Measurements from ENCODE around the gene PAXIP1. TPM values are rescaled to one million over a fixed set of nuclear protein-coding genes. Genes with fewer than 3 reads are reported as not detected.

Gene PAXIP1
- total RNA-seq, 1 donor from 2014 or later = 5.0 TPM

DNA sequence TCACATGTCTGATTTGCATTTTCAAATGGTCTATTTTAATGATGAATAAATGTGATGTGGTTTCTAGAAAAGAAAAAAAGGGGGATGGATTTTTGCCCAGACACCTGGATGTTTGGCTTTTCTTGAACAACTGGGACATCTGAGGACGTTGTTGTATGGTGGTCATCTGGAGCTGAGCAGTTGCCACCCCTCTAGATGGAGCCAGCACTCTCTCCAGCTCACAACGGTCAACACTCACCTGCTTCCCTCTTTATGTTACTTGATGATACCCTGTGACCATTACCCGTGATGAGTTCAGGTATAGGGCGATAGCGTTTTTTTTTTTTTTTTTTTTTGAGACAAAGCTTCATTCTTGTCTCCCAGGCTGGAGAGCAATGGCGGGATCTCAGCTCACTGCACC is 30.1 kb upstream of the PAXIP1 start:
- FAIRE-seq = no peak
- H3K4me3 ChIP-seq (ENCODE audit: low read depth, low read length) = no peak overlapping the region
- TF ChIP-seq, protein P1, sequence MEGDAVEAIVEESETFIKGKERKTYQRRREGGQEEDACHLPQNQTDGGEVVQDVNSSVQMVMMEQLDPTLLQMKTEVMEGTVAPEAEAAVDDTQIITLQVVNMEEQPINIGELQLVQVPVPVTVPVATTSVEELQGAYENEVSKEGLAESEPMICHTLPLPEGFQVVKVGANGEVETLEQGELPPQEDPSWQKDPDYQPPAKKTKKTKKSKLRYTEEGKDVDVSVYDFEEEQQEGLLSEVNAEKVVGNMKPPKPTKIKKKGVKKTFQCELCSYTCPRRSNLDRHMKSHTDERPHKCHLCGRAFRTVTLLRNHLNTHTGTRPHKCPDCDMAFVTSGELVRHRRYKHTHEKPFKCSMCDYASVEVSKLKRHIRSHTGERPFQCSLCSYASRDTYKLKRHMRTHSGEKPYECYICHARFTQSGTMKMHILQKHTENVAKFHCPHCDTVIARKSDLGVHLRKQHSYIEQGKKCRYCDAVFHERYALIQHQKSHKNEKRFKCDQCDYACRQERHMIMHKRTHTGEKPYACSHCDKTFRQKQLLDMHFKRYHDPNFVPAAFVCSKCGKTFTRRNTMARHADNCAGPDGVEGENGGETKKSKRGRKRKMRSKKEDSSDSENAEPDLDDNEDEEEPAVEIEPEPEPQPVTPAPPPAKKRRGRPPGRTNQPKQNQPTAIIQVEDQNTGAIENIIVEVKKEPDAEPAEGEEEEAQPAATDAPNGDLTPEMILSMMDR (IDR thresholded peaks at IDR 0.05; ENCODE audit: insufficient read depth, low read length, severe bottlenecking) = no peak
- no peaks in the 10 kb centered on the region for H3K27me3 ChIP-seq (ENCODE audit: control insufficient read depth, insufficient read depth, low read length)
- H3K36me3 ChIP-seq (ENCODE audit: control insufficient read depth, insufficient read depth, low read length) = no peaks in the 10 kb centered on the region
- DNase-seq (ENCODE audit: low read depth) = no peak

DNA sequence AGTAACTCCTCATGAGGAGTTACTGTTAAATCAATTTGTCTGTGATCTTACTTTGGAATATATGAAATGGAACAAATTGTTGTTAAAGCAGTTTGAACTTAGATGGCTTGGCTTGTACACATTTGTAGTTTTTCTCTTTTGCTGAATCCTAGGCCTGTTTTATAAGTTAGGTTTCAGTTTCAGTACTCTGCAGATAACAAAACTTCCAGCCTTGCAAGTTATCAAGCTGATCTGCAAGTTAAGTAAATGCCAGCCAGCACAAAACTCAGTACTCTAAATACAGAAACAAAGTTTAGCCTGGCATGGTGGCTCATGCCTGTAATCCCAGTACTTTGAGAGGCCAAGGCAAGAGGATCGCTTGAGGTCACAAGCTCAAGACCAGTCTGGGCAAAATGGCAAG is 25.0 kb upstream of the PAXIP1 start:
- Histone ChIP-seq H3K36me3 (ENCODE audit: control insufficient read depth, insufficient read depth, low read length) (no peaks in the 10 kb centered on the region), H3K27me3 (ENCODE audit: control insufficient read depth, insufficient read depth, low read length) (no peaks in the 10 kb centered on the region), H3K4me3 (ENCODE audit: low read depth, low read length) (no peak overlapping the region)
- DNase-seq (ENCODE audit: low read depth) (no peak), FAIRE-seq (no peak)
- TF ChIP-seq, protein P1 (IDR thresholded peaks at IDR 0.05; ENCODE audit: insufficient read depth, low read length, severe bottlenecking) = no peak

- Histone ChIP-seq H3K4me3 (ENCODE audit: low read depth, low read length) (no peak overlapping the region), H3K27me3 (ENCODE audit: control insufficient read depth, insufficient read depth, low read length) (no peaks in the 10 kb centered on the region), H3K36me3 (ENCODE audit: control insufficient read depth, insufficient read depth, low read length) (no peaks in the 10 kb centered on the region)
- DNase-seq (ENCODE audit: low read depth) = no peak
- FAIRE-seq = no peak
- TF ChIP-seq, protein P1 (IDR thresholded peaks at IDR 0.05; ENCODE audit: insufficient read depth, low read length, severe bottlenecking) = no peak
Observed at GRCh38 chr7:155021699-155022145, 18.8 kb upstream of the PAXIP1 start.

DNA sequence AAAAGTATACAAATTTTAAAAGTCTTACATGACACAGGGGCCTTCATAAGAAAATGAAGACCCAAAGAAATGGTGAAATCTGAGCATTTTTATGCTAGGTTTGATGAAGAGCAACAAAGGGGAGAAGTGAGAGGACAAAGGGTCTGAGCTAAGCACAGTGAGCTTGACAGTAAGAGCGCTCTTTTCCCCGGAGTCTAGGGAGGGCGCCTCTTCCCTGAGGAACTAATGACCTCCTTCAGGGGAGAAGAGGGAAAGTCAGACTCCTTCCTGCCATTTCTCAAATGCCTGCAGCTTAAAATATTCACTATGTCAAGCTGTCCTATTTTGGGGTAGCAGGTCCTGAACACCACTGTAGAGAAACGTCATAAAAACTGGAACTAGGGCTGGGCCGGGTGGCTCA is 18.1 kb upstream of the PAXIP1 start:
- no peak for FAIRE-seq
- H3K36me3 ChIP-seq (ENCODE audit: control insufficient read depth, insufficient read depth, low read length) = no peaks in the 10 kb centered on the region
- no peaks in the 10 kb centered on the region for H3K27me3 ChIP-seq (ENCODE audit: control insufficient read depth, insufficient read depth, low read length)
- H3K4me3 ChIP-seq (ENCODE audit: low read depth, low read length) = no peak overlapping the region
- no peak for DNase-seq (ENCODE audit: low read depth)
- TF ChIP-seq, protein P1 (IDR thresholded peaks at IDR 0.05; ENCODE audit: insufficient read depth, low read length, severe bottlenecking) = no peak

DNA sequence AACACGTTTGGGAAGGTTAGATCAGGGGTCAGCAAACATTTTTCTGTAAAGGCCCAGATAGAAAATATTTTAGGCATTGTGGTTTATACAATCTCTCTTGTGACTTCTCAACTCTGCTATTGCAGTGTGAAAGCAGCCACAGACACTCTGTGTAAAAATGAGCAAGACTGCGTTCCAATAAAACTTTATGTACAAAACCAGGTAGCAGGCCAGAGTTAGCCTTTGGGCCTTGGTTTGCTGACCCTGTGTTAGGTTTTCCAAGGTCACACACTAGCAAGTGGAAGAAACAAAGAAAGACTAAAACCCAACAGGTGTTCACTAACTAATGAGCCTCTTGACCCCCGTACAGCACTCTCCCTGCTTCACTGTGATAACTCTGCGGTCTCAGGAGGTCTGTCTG is 14.9 kb upstream of the PAXIP1 start:
- no peaks in the 10 kb centered on the region for H3K36me3 ChIP-seq (ENCODE audit: control insufficient read depth, insufficient read depth, low read length)
- no peak overlapping the region for H3K4me3 ChIP-seq (ENCODE audit: low read depth, low read length)
- DNase-seq (ENCODE audit: low read depth) (no peak), FAIRE-seq (no peak)
- no peaks in the 10 kb centered on the region for H3K27me3 ChIP-seq (ENCODE audit: control insufficient read depth, insufficient read depth, low read length)
- TF ChIP-seq, protein P1 (IDR thresholded peaks at IDR 0.05; ENCODE audit: insufficient read depth, low read length, severe bottlenecking) = no peak

- DNase-seq (ENCODE audit: low read depth) = no peak
- peak; percentile 83 for FAIRE-seq
- TF ChIP-seq, protein P1 (IDR thresholded peaks at IDR 0.05; ENCODE audit: insufficient read depth, low read length, severe bottlenecking) = no peak
- Histone ChIP-seq H3K27me3 (ENCODE audit: control insufficient read depth, insufficient read depth, low read length) (no peaks in the 10 kb centered on the region), H3K36me3 (ENCODE audit: control insufficient read depth, insufficient read depth, low read length) (no peaks in the 10 kb centered on the region), H3K4me3 (ENCODE audit: low read depth, low read length) (no peak overlapping the region)
Observed at GRCh38 chr7:155011086-155011485, 8.2 kb upstream of the PAXIP1 start.
